GM18520 (cell line): ENCODE measurements around the gene FTCD.

Experiments used
- ATAC-seq: cut with Tn5 transposase; IDR thresholded peaks from one replicate; pipeline ENCODE4 v1.9.1; 2021; ENCODE audit not compliant: unreplicated experiment

Gene FTCD

GRCh38 chr21:46095083-46095719 lies 60.2 kb downstream of the FTCD start:
- no peak for ATAC-seq

GRCh38 chr21:46094401-46095082 lies 60.8 kb downstream of the FTCD start:
- no peak for ATAC-seq

GRCh38 chr21:46093668-46094400 lies 61.5 kb downstream of the FTCD start:
- no peak for ATAC-seq

GRCh38 chr21:46092811-46093667 lies 62.3 kb downstream of the FTCD start:
- no peak for ATAC-seq

GRCh38 chr21:46092026-46092764 lies 63.2 kb downstream of the FTCD start:
- ATAC-seq, result no peak

GRCh38 chr21:46091631-46092025 lies 63.8 kb downstream of the FTCD start:
- no peak for ATAC-seq

GRCh38 chr21:46091118-46091517 lies 64.3 kb downstream of the FTCD start:
- no peak for ATAC-seq

GRCh38 chr21:46089285-46089684 lies 66.1 kb downstream of the FTCD start:
- ATAC-seq, result no peak

GRCh38 chr21:46088189-46088588 lies 67.2 kb downstream of the FTCD start:
- ATAC-seq, result no peak

GRCh38 chr21:46087641-46088040 lies 67.7 kb downstream of the FTCD start:
- no peak for ATAC-seq
